Measurements from ENCODE around the gene GHRHR.

The GHRHR gene

GRCh38 chr7:30998180-30998579 is 34.4 kb downstream of the GHRHR start:
- no peak for DNase-seq (ENCODE audit: low read depth, low spot score)
- no peak overlapping the region for H3K27ac ChIP-seq

GRCh38 chr7:31000161-31000693 is 36.5 kb downstream of the GHRHR start:
- DNase-seq (ENCODE audit: low read depth, low spot score) = no peak
- no peak overlapping the region for H3K27ac ChIP-seq

- no peak overlapping the region for H3K27ac ChIP-seq
- DNase-seq (ENCODE audit: low read depth, low spot score) = no peak
Observed at GRCh38 chr7:31000779-31001178, 37.0 kb downstream of the GHRHR start.

- no peak overlapping the region for H3K27ac ChIP-seq
- DNase-seq (ENCODE audit: low read depth, low spot score) = no peak
Observed at GRCh38 chr7:31002256-31002655, 38.5 kb downstream of the GHRHR start.

- DNase-seq (ENCODE audit: low read depth, low spot score) = no peak
- H3K27ac ChIP-seq = no peak overlapping the region
Observed at GRCh38 chr7:31003097-31003496, 39.3 kb downstream of the GHRHR start.

- H3K27ac ChIP-seq = no peak overlapping the region
- DNase-seq (ENCODE audit: low read depth, low spot score) = no peak
Observed at GRCh38 chr7:31003721-31004120, 40.0 kb downstream of the GHRHR start.

- H3K27ac ChIP-seq = no peak overlapping the region
Observed at GRCh38 chr7:31004393-31004792, 40.6 kb downstream of the GHRHR start.

GRCh38 chr7:31006857-31007256 is 43.1 kb downstream of the GHRHR start:
- DNase-seq (ENCODE audit: low read depth, low spot score) = no peak

More at GRCh38 chr7:31004393-31004792, 40.6 kb downstream of the GHRHR start:
- DNase-seq (ENCODE audit: low read depth, low spot score) = no peak

GRCh38 chr7:31007634-31008033 is 43.9 kb downstream of the GHRHR start:
- H3K27ac ChIP-seq = no peak overlapping the region

More at GRCh38 chr7:31006857-31007256, 43.1 kb downstream of the GHRHR start:
- no peak overlapping the region for H3K27ac ChIP-seq

GRCh38 chr7:31014826-31015225 is 51.1 kb downstream of the GHRHR start:
- DNase-seq (ENCODE audit: low read depth, low spot score) = no peak
- H3K27ac ChIP-seq = no peak overlapping the region

More at GRCh38 chr7:31007634-31008033, 43.9 kb downstream of the GHRHR start:
- DNase-seq (ENCODE audit: low read depth, low spot score) = no peak

GRCh38 chr7:31017032-31017675 is 53.4 kb downstream of the GHRHR start:
- H3K27ac ChIP-seq = no peak overlapping the region
- DNase-seq (ENCODE audit: low read depth, low spot score) = no peak

GRCh38 chr7:31017721-31018120 is 54.0 kb downstream of the GHRHR start:
- H3K27ac ChIP-seq = no peak overlapping the region
- no peak for DNase-seq (ENCODE audit: low read depth, low spot score)

- H3K27ac ChIP-seq = no peak overlapping the region
- no peak for DNase-seq (ENCODE audit: low read depth, low spot score)
Observed at GRCh38 chr7:31019509-31019908, 55.8 kb downstream of the GHRHR start.

- DNase-seq (ENCODE audit: low read depth, low spot score) = no peak
- no peak overlapping the region for H3K27ac ChIP-seq
Observed at GRCh38 chr7:31020161-31020560, 56.4 kb downstream of the GHRHR start.

- DNase-seq (ENCODE audit: low read depth, low spot score) = no peak
- no peak overlapping the region for H3K27ac ChIP-seq
Observed at GRCh38 chr7:31020652-31021051, 56.9 kb downstream of the GHRHR start.

GRCh38 chr7:31022117-31022516 is 58.4 kb downstream of the GHRHR start:
- H3K27ac ChIP-seq = no peak overlapping the region
- no peak for DNase-seq (ENCODE audit: low read depth, low spot score)

GRCh38 chr7:31022726-31023125 is 59.0 kb downstream of the GHRHR start:
- no peak for DNase-seq (ENCODE audit: low read depth, low spot score)
- no peak overlapping the region for H3K27ac ChIP-seq

- H3K27ac ChIP-seq = no peak overlapping the region
Observed at GRCh38 chr7:31023877-31024276, 60.1 kb downstream of the GHRHR start.

GRCh38 chr7:31027161-31027965 is 63.6 kb downstream of the GHRHR start:
- no peak overlapping the region for H3K27ac ChIP-seq
- DNase-seq (ENCODE audit: low read depth, low spot score) = no peak

More at GRCh38 chr7:31023877-31024276, 60.1 kb downstream of the GHRHR start:
- no peak for DNase-seq (ENCODE audit: low read depth, low spot score)

GRCh38 chr7:31028006-31028405 is 64.3 kb downstream of the GHRHR start:
- H3K27ac ChIP-seq = no peak overlapping the region
- DNase-seq (ENCODE audit: low read depth, low spot score) = no peak

GRCh38 chr7:31028417-31028992 is 64.8 kb downstream of the GHRHR start:
- H3K27ac ChIP-seq = no peak overlapping the region
- DNase-seq (ENCODE audit: low read depth, low spot score) = no peak

Measured in epithelial cell of prostate (primary cell).